GM12892 (cell line): ENCODE measurements around the gene SH2B3.

Experiments
- DNase-seq: peaks from one replicate; pipeline ENCODE4 v3.0.0; 2011; ENCODE audit not compliant: insufficient read length
- FAIRE-seq: peaks from 2 replicates; lab custom pipeline; 2011; peaks lifted over from hg19 to GRCh38; lab: Jason Lieb, UNC
- POLR2A ChIP-seq: IDR thresholded peaks from 2 replicates; pipeline ENCODE4 v1.6.1; 2011; ENCODE audit warnings: low read depth, low read length, control low read depth
- POLR2AphosphoS5 ChIP-seq: IDR thresholded peaks from 2 replicates; pipeline ENCODE4 v1.6.1; 2011; ENCODE audit warnings: low read depth, low read length, control low read depth
- TAF1 ChIP-seq: IDR thresholded peaks from 2 replicates; pipeline ENCODE4 v1.6.1; 2011; ENCODE audit warnings: low read depth, mild to moderate bottlenecking, control low read depth, low read length, borderline replicate concordance

Gene SH2B3

GRCh38 chr12:111406474-111407376, 1.0 kb downstream of the SH2B3 start:
- DNase-seq = no peak
- TF ChIP-seq POLR2AphosphoS5 = no peak
- no peak for TF ChIP-seq TAF1
- TF ChIP-seq POLR2A = no peak
- FAIRE-seq = no peak

DNA sequence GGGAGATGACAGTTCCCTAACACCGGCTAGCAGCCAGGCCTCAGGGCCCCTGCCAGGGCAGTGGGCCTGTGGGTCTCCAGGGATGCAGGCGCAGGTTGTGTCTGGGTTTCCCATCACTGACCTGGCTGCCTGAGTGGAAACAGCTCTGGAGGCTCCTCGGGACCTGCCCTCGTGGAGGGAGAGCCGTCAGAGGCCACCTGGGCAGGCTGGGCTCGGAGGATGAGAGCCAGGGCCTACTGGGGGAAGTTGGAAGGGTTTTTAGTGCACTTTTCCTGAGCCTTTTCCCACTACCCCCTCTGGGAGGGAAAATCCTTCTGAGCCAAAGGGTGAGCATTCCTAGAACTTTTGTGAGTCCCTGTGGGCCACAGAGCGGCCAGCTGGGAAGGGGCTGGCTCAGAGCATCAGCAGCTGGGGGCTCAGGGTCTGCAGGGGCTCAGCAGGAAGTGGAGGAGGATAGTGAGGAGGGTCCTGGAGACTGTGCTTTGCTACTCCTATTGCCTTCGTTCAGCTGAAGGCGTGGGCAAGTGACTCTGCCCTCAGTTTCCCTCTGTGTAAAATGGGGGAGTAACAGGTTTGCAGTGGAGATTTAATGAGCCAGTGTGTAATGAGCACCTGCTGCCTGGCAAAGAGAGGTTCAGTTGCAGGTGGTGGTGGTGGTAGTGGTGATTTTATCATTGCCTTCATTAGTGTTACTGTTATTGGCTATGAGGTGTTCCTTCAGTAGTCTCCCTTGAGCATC, 1.8 kb downstream of the SH2B3 start:
- FAIRE-seq = no peak
- DNase-seq = no peak
- TF ChIP-seq POLR2AphosphoS5 (no peak), POLR2A (no peak), TAF1 (no peak)

DNA sequence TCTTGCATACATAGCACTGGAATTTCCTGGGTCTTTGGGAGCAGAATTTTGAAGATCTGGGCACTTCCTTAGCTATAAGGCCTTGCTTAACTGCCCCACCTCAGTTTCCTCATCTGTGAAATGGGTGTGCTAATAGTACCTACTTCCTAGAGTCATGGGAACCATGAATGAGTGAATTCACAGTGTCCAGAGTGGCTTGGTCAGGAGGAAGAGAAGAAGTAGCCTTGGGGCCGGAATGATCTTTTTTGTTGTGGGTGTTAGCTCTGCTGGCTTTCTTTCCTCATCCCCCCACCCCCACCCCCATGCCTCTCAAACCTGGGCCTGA, 2.4 kb downstream of the SH2B3 start:
- no peak for FAIRE-seq
- TF ChIP-seq TAF1 = no peak
- no peak for TF ChIP-seq POLR2AphosphoS5
- no peak for TF ChIP-seq POLR2A
- DNase-seq = no peak

DNA sequence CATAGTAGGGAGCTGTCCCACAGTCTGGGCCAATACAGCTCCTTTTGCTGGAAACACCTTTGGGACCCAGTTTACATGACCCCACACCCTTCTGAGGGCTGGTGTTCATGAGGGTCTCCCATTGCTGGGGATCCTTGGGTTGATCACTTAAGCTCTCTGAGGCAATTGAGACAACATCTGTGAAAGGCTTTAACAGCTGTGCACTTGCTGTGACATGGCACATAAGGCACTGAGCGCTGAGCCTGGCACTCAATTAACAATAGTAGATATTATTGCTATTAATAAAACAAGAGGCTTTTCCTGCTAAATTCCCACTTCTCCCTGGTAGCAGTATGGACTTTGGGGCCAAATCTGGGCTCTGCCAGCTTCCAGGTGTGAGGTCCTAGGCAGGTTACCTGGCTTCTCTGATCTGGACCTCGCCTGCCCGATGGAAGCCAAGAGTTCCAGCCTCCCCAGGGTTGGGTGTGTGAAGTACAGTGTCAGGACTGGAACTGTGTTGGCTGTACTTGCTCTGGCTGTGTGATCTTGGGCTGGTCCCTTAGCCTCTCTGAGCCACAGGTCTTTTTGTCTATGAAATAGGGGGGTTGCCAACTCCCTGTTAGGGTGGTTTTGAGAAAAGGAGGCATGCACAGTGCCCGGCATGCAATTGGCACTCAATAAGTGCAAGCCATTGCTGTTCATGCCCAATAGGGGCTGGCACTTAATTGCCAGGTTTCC, 3.1 kb downstream of the SH2B3 start:
- TF ChIP-seq POLR2A (no peak), POLR2AphosphoS5 (no peak), TAF1 (no peak)
- no peak for DNase-seq
- FAIRE-seq = no peak

DNA sequence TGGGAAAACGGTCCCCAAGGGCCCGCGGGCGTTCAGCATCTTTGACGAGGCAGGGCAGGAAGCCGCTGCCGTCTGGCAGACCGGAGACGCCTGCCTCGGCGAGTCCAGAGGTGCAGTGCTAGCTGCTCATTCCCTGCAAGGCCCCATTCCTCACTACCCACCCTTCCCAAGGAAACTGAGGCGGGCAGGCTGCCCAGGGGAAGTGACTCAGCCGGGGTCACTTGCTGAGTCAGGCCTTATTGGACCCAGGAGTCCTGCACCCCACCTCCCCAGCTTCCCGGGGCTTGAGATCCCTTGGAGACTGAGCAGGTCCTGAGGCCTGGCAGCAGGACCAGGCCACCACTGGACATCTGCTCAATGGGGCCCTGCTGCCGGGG, 3.7 kb downstream of the SH2B3 start:
- FAIRE-seq (peak; percentile 40), DNase-seq (no peak)
- no peak for TF ChIP-seq POLR2AphosphoS5
- no peak for TF ChIP-seq POLR2A
- no peak for TF ChIP-seq TAF1

DNA sequence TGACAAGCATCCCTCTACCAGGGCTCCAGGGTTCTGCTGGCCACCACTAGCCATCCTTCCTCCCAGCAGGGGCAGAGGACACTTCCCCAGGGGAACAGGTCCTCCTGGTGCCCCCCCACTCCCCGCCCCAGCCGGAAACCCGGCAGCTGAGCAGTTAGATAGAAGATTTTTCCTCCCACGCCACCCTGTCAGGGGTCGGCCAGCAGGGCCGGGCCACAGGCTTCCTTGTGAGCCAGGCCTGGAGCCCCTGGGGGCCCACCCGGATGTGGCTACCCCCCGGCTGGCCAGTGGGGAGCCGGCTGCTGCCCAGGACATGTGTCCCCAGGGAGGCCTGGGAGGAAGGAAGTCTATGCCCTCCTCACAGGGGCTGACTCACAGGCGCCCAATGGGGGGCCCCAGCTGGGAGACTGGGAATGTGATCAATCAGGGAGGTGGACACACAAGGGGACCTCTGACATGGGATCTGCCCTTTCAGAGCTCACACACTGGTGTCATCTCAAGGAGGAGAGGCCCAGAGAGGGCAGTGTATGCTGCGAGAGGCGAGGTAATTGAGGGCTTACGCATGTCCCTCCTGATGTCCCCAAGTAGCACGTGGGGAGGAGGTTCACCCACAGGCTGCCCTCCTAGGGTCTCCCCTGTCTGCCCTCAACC, 4.2 kb downstream of the SH2B3 start:
- FAIRE-seq (no peak), DNase-seq (no peak)
- TF ChIP-seq POLR2AphosphoS5 (no peak), POLR2A (no peak; the same call in 1 of the 2 replicates), TAF1 (no peak)

DNA sequence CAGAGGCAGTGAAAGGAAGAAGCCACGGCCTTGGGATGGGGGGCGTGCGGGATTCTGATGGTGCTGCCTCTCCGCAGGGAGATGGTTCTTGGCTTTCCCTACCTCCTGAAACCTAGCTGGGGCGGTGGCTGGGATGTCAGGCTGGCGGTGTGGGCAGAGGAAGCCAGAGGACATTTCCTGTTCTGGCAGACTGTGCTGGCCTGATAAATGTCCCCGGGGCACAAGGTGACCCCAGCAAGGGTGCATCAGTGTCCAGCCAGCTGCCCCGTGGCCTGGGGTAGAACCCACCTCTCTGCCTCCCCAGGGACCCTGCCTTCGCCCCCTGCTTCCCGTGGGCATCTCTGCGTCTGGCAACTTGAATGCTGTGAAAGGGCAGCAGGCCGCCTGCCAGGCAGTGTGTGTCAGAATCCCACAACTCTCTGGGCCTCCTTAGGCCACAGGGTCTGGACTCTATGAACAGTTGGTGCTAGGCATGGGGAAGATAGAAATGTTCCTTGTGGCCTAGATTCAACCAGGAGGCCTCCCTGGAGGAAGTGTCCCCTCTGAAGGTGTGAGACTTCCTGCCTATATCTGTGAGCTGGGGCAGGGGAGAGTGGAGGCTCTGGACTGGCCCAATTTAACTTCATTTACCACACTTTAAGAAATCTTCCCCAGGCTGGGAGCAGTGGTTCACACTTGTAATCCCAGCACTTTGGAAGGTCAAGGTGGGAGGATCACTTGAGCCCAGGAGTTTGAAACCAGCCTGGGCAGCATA, 4.9 kb downstream of the SH2B3 start:
- no peak for DNase-seq
- no peak for TF ChIP-seq POLR2A
- no peak for TF ChIP-seq POLR2AphosphoS5
- no peak for TF ChIP-seq TAF1
- no peak for FAIRE-seq

DNA sequence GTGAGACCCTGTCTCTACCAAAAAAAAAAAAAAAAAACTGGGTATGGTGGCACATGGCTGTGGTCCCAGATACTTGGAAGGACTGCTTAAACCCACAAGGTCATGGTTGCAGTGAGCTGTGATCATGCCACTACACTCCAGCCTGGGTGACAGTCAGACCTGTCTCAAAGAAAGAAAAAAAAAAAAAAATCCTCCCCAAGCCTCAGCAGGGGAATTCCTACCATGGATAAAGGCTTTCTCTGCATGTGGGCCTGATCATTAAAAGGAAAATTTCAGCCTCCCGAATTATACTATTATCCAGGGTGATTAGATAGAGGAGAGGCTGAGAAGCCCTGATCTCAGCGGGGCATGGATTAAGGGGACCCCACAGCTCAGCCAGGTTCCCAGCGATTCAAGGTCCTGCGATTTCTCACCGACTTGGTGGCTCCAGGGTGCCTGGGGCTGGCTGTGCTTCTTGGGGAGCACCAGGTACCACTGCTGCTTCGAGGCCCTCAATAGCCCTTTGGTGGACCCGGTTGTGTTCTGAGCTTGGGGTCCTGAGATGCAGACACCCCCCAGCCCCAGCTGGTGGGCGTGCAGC, 5.6 kb downstream of the SH2B3 start:
- FAIRE-seq (no peak), DNase-seq (no peak)
- TF ChIP-seq POLR2AphosphoS5 = no peak
- TF ChIP-seq TAF1 = no peak
- TF ChIP-seq POLR2A = no peak

- no peak for DNase-seq
- FAIRE-seq = no peak
- TF ChIP-seq POLR2A = no peak
- no peak for TF ChIP-seq TAF1
Observed at GRCh38 chr12:111412007-111412829, 6.5 kb downstream of the SH2B3 start.
